Hindlimb muscle (tissue), 1 donor: Measurements from ENCODE around the gene GSC2. TPM values are rescaled to one million over a fixed set of nuclear protein-coding genes. Genes with fewer than 3 reads are reported as not detected.
"Not testable (repeated sequence)": the region's sequence is repeated elsewhere in the genome, so short reads cannot be mapped to it uniquely, and the experiment has no call there.

Source experiments
- DNase-seq: peaks from one replicate; pipeline ENCODE4 v3.0.0-alpha.2; 2013
- polyA plus RNA-seq: library from polyadenylated mRNA; unstranded; fragments of 120-200 nt; gene quantifications from one replicate; pipeline ENCODE4 v1.2.1, GENCODE V29; 2013; ENCODE audit not compliant: insufficient read length

GSC2 gene
- polyA plus RNA-seq, 1 donor: not detected

- peak; percentile 57 for DNase-seq
Observed at GRCh38 chr22:19178065-19178656, 28.1 kb upstream of the GSC2 start.

DNA sequence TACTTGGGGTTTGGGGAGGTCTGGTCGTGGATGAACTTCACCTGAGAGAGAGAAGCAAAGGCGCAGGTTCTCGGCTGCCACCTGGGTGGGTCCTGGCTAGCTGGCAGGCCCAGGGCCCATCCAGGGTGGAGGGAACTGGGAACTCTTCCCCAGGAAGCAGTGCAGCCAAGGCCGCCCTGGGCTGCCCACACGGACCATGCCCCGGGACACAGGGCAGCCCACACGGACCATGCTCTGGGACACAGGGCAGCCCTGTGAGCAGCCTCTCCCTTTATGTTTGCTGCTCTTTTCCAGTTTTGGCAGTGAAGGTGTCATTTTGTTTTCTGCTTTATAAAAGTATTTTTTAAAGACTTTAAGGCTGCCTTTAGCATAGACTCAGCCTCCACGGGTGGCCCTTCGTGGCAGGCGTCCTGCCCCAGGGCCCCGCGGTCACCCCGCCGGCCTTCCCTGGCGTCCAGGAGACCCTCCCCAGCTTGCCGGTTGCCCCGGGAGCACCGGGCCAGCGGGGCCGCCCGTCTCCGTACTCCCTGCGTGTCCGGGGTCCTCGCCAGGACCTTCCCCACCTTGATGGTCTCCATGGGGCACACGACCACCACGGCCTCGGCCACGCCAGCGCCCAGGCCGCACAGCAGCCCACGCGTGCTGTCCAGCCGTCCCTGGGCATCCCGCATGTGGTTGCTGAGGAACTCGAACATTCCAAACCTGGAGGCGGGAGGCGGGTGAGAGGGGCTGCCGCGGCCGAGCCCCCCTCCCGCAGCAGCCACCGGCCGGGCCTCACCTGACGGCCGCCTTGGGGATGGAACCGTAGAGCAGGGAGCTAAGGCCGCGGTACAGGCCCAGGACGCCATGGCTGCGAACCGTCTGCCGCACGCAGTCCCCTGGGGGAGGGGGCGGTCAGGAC, 27.3 kb upstream of the GSC2 start:
- DNase-seq: no peak

- no peak for DNase-seq
Observed at GRCh38 chr22:19176732-19177131, 26.6 kb upstream of the GSC2 start.

GRCh38 chr22:19176175-19176643, 26.1 kb upstream of the GSC2 start:
- no peak for DNase-seq

DNA sequence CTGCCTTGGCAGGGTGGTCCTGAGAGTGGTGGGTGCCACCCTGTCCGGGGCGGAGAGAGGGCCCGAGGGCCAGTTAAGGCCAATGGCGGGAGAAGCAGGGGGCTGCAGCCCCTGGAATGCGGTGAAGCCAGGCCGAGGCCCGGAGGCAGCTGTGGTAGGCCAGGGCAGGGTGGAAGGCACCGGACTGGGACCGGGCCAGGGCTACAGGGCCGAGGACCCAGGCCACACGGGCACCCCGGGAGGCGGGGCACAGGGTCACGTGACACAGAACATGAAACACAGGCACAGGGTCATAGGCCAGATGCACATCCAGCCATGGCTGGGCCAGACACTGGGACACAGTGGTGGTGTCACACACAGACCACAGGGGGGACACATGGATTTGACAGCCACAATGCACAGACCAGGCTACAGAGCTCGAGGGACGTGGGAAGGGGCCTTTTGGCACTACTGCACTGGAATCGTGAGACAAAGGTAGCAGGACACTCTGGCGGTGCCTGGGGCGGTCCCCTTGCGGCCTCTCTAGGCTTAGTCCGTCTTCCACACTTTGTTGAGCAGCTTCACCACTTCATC, 25.6 kb upstream of the GSC2 start:
- no peak for DNase-seq

- no peak for DNase-seq
Observed at GRCh38 chr22:19175026-19175601, 25.0 kb upstream of the GSC2 start.

- no peak for DNase-seq
Observed at GRCh38 chr22:19174106-19175025, 24.3 kb upstream of the GSC2 start.

DNA sequence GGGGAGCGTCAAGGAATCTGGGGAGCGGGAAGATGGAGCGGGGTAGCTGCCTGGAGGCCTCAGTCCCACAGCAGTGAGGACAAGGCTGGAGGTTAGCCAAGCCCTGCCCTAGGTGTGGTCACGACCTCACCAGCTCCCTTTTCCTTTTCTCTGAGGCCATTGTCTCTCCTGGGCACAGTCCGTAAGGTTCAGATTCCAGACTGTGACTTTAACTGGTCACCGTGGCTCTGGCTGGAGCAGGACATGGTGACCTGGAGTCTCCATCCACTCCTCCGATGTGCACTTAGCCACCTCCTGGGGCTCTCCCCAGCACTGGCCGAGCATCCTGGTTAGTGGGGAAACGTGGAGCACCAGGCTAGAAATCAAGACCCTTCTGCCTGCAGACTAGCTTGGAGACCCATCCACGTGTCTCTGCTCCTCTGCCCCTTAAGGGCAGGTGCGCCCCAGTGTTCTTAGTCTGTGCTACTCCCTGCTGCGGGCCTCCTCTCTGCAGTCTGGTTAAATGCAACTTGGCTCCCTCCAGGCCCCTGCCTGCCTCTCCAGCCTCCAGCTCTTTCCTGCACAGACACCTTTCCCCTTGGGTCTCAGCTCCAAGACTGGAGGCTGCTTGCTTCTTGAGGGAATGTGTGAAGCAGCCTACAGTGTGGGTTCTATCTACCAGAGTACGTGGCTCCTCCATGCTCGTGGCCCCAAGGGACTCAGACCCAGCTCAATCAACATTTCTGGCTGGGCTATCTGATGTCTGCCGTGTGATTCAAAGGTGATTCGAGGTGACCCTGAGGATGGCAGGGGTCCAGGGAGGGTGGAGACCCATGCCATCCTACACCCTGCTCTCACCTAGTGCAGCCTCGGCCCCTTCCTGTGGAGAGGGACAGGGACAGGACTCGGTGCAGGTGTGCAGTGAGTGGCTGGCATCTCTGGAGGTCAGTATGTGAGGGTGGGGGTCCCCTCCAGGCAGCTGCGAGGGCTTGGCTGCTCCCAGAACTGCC, 23.2 kb upstream of the GSC2 start:
- DNase-seq: no peak

- DNase-seq: no peak
Observed at GRCh38 chr22:19172213-19173046, 22.3 kb upstream of the GSC2 start.

GRCh38 chr22:19169947-19170318, 19.8 kb upstream of the GSC2 start:
- no peak for DNase-seq

GRCh38 chr22:19169002-19169946, 19.2 kb upstream of the GSC2 start:
- no peak for DNase-seq

DNA sequence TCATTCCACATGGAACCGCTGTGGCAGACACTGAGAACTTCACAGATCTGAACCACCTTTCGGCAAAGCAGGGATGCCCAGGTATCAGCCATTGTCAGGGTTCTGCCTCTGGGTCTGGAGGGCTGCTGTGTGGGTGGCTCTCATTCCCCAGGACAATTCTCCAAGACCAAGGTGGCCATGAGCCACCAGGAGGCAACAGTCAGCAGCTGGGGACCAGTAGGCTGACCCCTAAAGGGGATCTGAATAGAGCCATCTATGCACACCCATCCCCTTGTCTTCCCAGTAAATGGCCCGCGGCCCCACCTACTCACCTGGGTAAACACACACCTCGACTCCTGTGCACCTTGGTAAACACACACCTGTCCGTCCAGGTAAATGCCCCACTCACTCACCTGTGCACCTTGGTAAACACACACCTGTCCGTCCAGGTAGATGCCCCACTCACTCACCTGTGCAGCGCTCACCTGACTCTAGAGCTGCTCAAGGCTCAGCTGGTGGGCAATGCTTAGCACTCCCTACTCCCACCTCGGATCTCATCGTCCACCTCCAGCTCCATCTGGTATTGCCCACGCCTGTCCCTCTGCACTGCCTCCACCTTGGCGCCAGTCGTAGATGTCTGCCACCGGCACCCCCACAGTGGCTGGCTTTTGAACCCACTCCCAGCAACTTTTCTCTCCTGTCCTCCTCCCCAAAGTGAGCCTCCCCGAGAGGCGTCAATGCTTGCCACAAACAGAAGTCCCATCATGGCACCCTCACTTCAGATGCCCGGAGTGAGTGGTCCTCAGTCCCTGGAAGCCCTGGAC, 18.2 kb upstream of the GSC2 start:
- DNase-seq: no peak

DNA sequence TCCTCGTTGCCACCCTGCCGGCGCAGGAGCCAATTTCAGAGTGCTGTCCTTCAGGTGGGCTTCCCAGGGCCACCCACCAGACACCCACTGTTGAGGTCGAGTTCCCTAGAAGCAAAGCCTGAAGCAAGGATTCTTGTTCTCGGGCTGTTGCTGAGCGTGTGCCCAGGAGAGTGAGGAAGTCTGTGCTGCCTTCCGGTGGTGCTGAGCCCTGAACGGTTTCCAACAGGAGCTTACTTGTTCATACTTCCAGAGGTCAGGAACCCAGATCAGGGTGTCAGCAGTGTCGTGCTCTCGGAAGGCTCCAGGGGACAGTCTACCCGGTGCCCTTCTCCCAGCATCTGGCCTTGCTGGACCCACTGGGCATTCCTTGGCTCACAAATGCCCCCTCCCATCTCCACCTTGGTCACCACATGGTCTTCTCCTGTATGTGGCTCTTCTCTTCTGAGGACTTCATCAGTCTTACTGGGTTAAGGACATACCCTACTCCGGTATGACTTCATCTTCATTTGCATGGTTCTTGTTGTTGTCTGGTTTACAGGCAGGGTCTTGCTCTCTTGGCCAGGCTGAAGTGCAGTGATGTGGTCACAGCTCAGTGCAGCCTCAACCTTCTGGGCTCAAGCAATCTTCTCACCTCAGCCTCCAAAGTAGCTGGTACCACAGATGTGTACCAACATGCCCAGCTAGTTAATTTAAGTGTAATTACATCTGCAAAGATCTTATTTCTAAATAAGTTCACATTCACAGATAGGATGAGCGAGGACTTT, 17.2 kb upstream of the GSC2 start:
- DNase-seq: no peak

GRCh38 chr22:19166421-19166820, 16.3 kb upstream of the GSC2 start:
- DNase-seq: no peak

DNA sequence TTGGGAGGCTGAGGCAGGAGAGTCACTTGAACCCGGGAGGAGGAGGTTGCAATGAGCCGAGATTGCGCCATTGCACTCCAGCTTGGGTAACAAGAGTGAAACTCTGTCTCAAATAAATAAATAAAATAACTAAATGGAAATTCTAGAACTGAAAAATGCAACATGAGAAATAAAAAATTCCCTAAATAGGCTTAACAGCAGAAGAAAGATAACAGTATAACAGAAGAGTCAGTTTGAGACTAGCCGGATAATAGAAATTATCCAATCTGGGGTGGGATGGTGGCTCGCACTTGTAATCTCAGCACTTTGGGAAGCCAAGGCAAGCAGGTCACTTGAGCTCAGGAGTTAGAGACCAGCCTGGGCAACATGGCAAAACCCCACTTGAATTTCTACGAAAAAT, 14.3 kb upstream of the GSC2 start:
- DNase-seq: no peak

- DNase-seq: not testable (repeated sequence)
Observed at GRCh38 chr22:19158649-19159048, 8.6 kb upstream of the GSC2 start.

DNA sequence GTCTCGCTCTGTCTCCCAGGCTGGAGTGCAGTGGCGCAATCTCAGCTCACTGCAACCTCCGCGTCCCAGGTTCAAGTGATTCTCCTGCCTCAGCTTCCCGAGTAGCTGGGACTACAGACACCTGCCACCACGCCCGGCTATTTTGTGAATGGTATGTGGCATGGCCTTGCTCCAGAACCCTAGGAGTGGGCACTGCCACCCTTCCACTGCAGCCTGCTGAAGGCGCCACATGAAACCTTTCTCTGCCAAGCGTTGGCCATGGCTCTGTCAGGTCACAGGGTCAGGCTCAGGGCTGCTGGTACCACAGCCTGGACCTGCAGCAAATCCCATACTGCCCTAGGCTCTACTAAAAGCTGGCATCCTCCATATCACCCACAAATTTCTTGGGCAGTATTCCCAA, 6.0 kb upstream of the GSC2 start:
- not testable (repeated sequence) for DNase-seq
